A673 (cell line): ENCODE results near the gene NDUFAF5.

Source experiments
- CTCF ChIP-seq: fragments of 300-800, 200-600 bp; sonication (generic); conservative IDR thresholded peaks from 2 replicates; pipeline ENCODE4 v1.5.1; 2017; ENCODE audit warnings: low read depth, mild to moderate bottlenecking, antibody characterized with exemption, low read length, moderate library complexity, mixed read lengths
- EZH2 ChIP-seq: fragments of 200-600 bp; sonication (generic); IDR thresholded peaks from 2 replicates; pipeline ENCODE4 v1.6.1; 2017; ENCODE audit warnings: borderline replicate concordance, low read depth, mild to moderate bottlenecking, mixed read lengths, antibody characterized with exemption, low read length; ENCODE audit not compliant: poor library complexity, severe bottlenecking

GRCh38 chr20:13791540-13792459 is 7.0 kb downstream of the NDUFAF5 start:
- no peak for TF ChIP-seq CTCF
- no peak for TF ChIP-seq EZH2
